B cell (primary cell): ENCODE results near the gene ARHGAP12. TPM values are rescaled to one million over a fixed set of nuclear protein-coding genes. Genes with fewer than 3 reads are reported as not detected.
A peak's percentile ranks its signal among the peaks of the same experiment; 100 is the strongest.

ENCODE experiments used
- ATAC-seq: fragments of 200-7000 bp; cut with Tn5 transposase; one replicate; pipeline ENCODE4 v1.10.0; 2021; ENCODE audit warnings: low read depth, mild to moderate bottlenecking, moderate number of reproducible peaks, moderate library complexity
- CTCF ChIA-PET: fragments of 350-600 bp; sonication (Branson Sonifier 250); formaldehyde crosslinking; loops from one replicate; lab custom pipeline; 2021; ENCODE audit warnings: antibody characterized with exemption, inconsistent platforms; lab: Charles Lee
- POLR2A ChIA-PET: fragments of 350-600 bp; sonication (Branson Sonifier 250); formaldehyde crosslinking; loops from one replicate; lab custom pipeline; 2021; ENCODE audit warnings: antibody characterized with exemption; lab: Charles Lee
- DNase-seq: peaks from one replicate; pipeline ENCODE4 v3.0.0; 2013
- H2AFZ ChIP-seq: 2 replicates; pipeline ENCODE4 v1.6.1; 2012; ENCODE audit warnings: mild to moderate bottlenecking, low read depth, low read length; ENCODE audit not compliant: insufficient read depth, poor library complexity, severe bottlenecking
- H3K27ac ChIP-seq, 2 donors: 1 replicate in 1 of 2; 2 replicates in 1 of 2; pipeline ENCODE4 v1.5.1; 2012 to 2013; ENCODE audit warnings: low read length in 2 of 2, mild to moderate bottlenecking in 2 of 2, moderate library complexity in 1 of 2
- H3K27me3 ChIP-seq, 4 experiments: fragments of 200-600 bp in 1 of 4; sonication (generic) in 1 of 4; replicated peaks in 1 of 4; 1 replicate in 2 of 4; 2 replicates in 2 of 4; pipeline versions ENCODE4 v1.6.1 to v1.7.0; 2013 to 2016; ENCODE audit warnings: low read length in 3 of 4, mild to moderate bottlenecking in 2 of 4, mixed read lengths in 1 of 4, moderate library complexity in 1 of 4; ENCODE audit not compliant: insufficient read depth in 4 of 4, control insufficient read depth in 3 of 4; ENCODE audit errors: control extremely low read depth in 1 of 4
- H3K36me3 ChIP-seq, 2 experiments: replicated peaks in 1 of 2; 1 replicate in 1 of 2; 2 replicates in 1 of 2; pipeline versions ENCODE4 v1.6.1 to v1.7.1; 2013; ENCODE audit warnings: low read length in 1 of 2; ENCODE audit not compliant: insufficient read depth in 2 of 2, control insufficient read depth in 1 of 2; ENCODE audit errors: control extremely low read depth in 1 of 2, extremely low read depth in 1 of 2
- H3K4me1 ChIP-seq, 2 donors: fragments of 200-600 bp in 1 of 2; sonication (generic) in 1 of 2; 1 replicate in 1 of 2; 2 replicates in 1 of 2; pipeline versions ENCODE4 v1.5.1 to v1.6.1; 2013 to 2017; ENCODE audit warnings: low read length in 2 of 2; ENCODE audit not compliant: control insufficient read depth in 2 of 2, insufficient read depth in 2 of 2
- H3K4me2 ChIP-seq: replicated peaks from 2 replicates; pipeline ENCODE3; 2012; ENCODE audit warnings: mild to moderate bottlenecking, low read depth, low read length; ENCODE audit not compliant: poor library complexity, severe bottlenecking
- H3K4me3 ChIP-seq, 5 experiments: fragments of 200-600 bp in 1 of 5; sonication (generic) in 1 of 5; 1 replicate in 3 of 5; 2 replicates in 2 of 5; pipeline versions ENCODE4 v1.5.1 to v1.7.0; 2011 to 2016; ENCODE audit warnings: low read length in 4 of 5, mild to moderate bottlenecking in 4 of 5, low read depth in 2 of 5, control low read depth in 1 of 5, moderate library complexity in 1 of 5; ENCODE audit not compliant: insufficient read depth in 1 of 5; ENCODE audit errors: control extremely low read depth in 1 of 5, extremely low read depth in 1 of 5
- H3K79me2 ChIP-seq: fragments of 200-600 bp; sonication (generic); one replicate; pipeline ENCODE4 v1.6.0; 2016; ENCODE audit warnings: low read length; ENCODE audit not compliant: control insufficient read depth, insufficient read depth
- H3K9ac ChIP-seq: fragments of 200-600 bp; sonication (generic); 2 replicates; pipeline ENCODE4 v1.6.1; 2017; ENCODE audit warnings: mild to moderate bottlenecking, low read length, moderate library complexity
- H3K9me3 ChIP-seq, 3 donors: one replicate each; pipeline versions ENCODE4 v1.6.1 to v1.7.1; 2013; ENCODE audit warnings: low read length in 2 of 3; ENCODE audit not compliant: control insufficient read depth in 2 of 3, insufficient read depth in 1 of 3; ENCODE audit errors: control extremely low read depth in 1 of 3
- H4K20me1 ChIP-seq: 2 replicates; pipeline ENCODE4 v1.6.0; 2012; ENCODE audit warnings: mild to moderate bottlenecking, low read length; ENCODE audit not compliant: insufficient read depth, control insufficient read depth, poor library complexity, severe bottlenecking
- H3K27ac Mint-ChIP-seq: one replicate; pipeline ENCODE4 v1.8.0; 2021; ENCODE audit warnings: mixed read lengths
- H3K27me3 Mint-ChIP-seq: one replicate; pipeline ENCODE4 v1.8.0; 2021; ENCODE audit warnings: mixed read lengths
- H3K4me1 Mint-ChIP-seq: one replicate; pipeline ENCODE4 v1.8.0; 2021; ENCODE audit warnings: mixed read lengths
- H3K4me3 Mint-ChIP-seq: one replicate; pipeline ENCODE4 v1.8.0; 2021; ENCODE audit warnings: mixed read lengths
- H3K9me3 Mint-ChIP-seq: one replicate; pipeline ENCODE4 v1.8.0; 2022; ENCODE audit warnings: mixed read lengths; ENCODE audit not compliant: insufficient read depth
- CTCF ChIP-seq: fragments of 200-600 bp; IDR thresholded peaks from one replicate; pipeline ENCODE4 v1.8.0; 2022; ENCODE audit warnings: antibody characterized with exemption, mild to moderate bottlenecking
- EZH2 ChIP-seq: IDR thresholded peaks from 2 replicates; pipeline ENCODE4 v1.6.1; 2012; ENCODE audit warnings: borderline replicate concordance, low read depth, mild to moderate bottlenecking, moderate library complexity, low read length; ENCODE audit not compliant: insufficient read depth, poor library complexity, severe bottlenecking
- WGBS: methylation state at CpG from one replicate; pipeline ENCODE4 v1.1.5; 2013; ENCODE audit warnings: missing lambda C conversion rate; ENCODE audit not compliant: insufficient coverage; 5-methylcytosine and 5-hydroxymethylcytosine counted together
- intact Hi-C: fragments of 100-400 bp; cut with micrococcal nuclease; formaldehyde crosslinking; loops from one replicate; pipeline ENCODE4 v1.10.0; 2022
- polyA plus RNA-seq: library from polyadenylated mRNA; depleted of rRNA; stranded (reverse); fragments of >200 nt; gene quantifications from 2 replicates; pipeline ENCODE4 v1.2.3, GENCODE V29; 2012
- total RNA-seq, 2 donors: library from RNA; stranded (reverse); fragments of 120-200 nt in 1 of 2; gene quantifications; 1 replicate in 1 of 2; 2 replicates in 1 of 2; pipeline versions ENCODE4 v1.2.3 to v1.2.4, GENCODE V29; 2013 to 2022

The ARHGAP12 gene
- total and polyA plus RNA-seq, 2 donors (not counting 1 experiment from before 2014, with no cell fraction given) = 12.3 to 45.3 TPM

DNA sequence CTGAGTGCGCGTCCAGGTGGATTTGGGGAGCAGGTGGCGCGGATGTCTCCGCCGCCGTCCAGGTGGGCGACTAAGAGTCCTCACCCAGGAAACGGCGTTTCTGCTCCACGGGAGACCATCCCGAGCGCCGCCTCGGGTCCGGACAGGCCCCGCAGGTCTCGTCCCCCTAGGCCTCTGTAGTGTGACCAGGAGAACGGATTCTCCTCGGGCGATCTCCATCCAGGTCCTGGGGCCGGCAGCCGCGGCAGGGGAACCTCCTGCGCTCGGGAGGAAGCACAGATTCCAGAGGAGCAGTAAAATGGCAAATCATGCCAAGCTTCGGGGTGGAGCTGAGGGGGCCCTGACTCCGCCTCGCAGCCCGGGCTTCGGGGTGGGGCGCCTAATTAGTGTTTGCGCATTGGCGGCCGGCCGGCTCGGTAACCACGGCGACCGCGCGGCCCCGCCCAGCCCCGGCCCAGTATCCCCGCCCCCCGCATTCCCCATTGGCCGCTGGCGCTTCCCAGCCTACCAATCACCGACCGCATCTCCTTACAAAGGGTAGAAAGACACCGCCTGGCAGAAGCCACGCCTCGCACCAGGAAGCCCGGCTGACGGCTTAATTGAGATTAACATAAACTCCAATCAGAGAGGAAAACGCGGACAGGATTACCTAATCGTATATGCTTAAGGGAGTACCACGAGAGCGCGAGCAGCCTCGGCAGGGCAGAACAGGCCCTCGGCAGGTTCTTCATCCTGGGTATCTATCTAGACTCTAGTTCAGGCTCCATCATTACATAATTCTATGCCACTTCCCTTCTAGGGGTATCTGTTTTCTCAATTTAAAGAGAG is 168.6 kb downstream of the ARHGAP12 start:
- Histone ChIP-seq H3K4me2 (peak overlapping the region; percentile 98), H3K9ac (peak overlapping the region; percentile 96), H3K27ac (peak overlapping the region; percentile 85 to 86), H3K79me2 (no peaks in the 10 kb centered on the region), H3K4me3 (peak overlapping the region; percentile 71 to 98 (median 94)), H3K4me1 (peaks cover 5 to 14% of the 10 kb centered on the region in 2 donors), H3K36me3 (no peaks in the 10 kb centered on the region), H2AFZ (peak overlapping the region; percentile 98), H4K20me1 (no peaks in the 10 kb centered on the region), H3K9me3 (no peaks in the 10 kb centered on the region), H3K27me3 (no peaks in the 10 kb centered on the region)
- peak; percentile 93 for ATAC-seq
- intact Hi-C loops = loop anchor here (1.0 to 10.0 kb wide), 7 partner anchors 53 to 1413 kb away; partner anchors contain the start of genes ARHGAP12, KIF5B, MTPAP and ZEB1
- Mint-ChIP-seq H3K27ac (peak overlapping the region; percentile 97), H3K4me1 (peaks cover 15% of the 10 kb centered on the region), H3K27me3 (no peaks in the 10 kb centered on the region), H3K4me3 (peak overlapping the region; percentile 92), H3K9me3 (peaks cover 2% of the 10 kb centered on the region)
- WGBS = under 1% methylated on average over 60 of the region's 63 CpGs
- POLR2A ChIA-PET = no interaction called here
- peak; percentile 96 for DNase-seq
- CTCF ChIA-PET = interaction anchor here (0.6 to 3.1 kb wide), 2 partner anchors 10 to 1042 kb away, joined by 3 to 19 read pairs; no protein-coding TSS in a partner anchor
- TF ChIP-seq EZH2 = no peak
- no peak for TF ChIP-seq CTCF
